Astrocyte (in vitro differentiated cells and primary cell): Measurements from ENCODE around the gene NAA20.

ENCODE experiments used
- CTCF ChIP-seq: IDR thresholded peaks from 2 replicates; pipeline ENCODE4 v1.5.1; 2011; ENCODE audit warnings: low read depth, mild to moderate bottlenecking, inconsistent platforms, low read length, moderate library complexity; ENCODE audit not compliant: insufficient read depth
- EZH2 ChIP-seq: IDR thresholded peaks from 2 replicates; pipeline ENCODE4 v1.6.1; 2012; ENCODE audit warnings: mild to moderate bottlenecking, low read length, inconsistent platforms; ENCODE audit not compliant: insufficient read depth

- no peak for TF ChIP-seq CTCF
- no peak for TF ChIP-seq EZH2
Measured at GRCh38 chr20:19967445-19967844, 49.7 kb upstream of the NAA20 start.
